Liver (tissue), 9 donors: ENCODE results near the gene TBC1D16. TPM values are rescaled to one million over a fixed set of nuclear protein-coding genes. Genes with fewer than 3 reads are reported as not detected.

Experiments used
- DNase-seq: peaks from one replicate; pipeline ENCODE4 v3.0.0-alpha.2; 2017; ENCODE audit warnings: low spot score
- H3K27ac ChIP-seq, 2 donors: one replicate each; pipeline ENCODE4 v1.7.0; 2013; ENCODE audit warnings: inconsistent platforms in 2 of 2, low read length in 2 of 2, control low read depth in 1 of 2, low read depth in 1 of 2, mild to moderate bottlenecking in 1 of 2
- H3K27me3 ChIP-seq, 4 donors: one replicate each; pipeline versions ENCODE4 v1.6.1 to v1.7.0; 2013; ENCODE audit warnings: low read length in 3 of 4, inconsistent platforms in 1 of 4, mild to moderate bottlenecking in 1 of 4, moderate library complexity in 1 of 4; ENCODE audit not compliant: control insufficient read depth in 4 of 4, insufficient read depth in 4 of 4
- H3K36me3 ChIP-seq, 4 donors: one replicate each; pipeline versions ENCODE4 v1.6.1 to v1.7.0; 2013; ENCODE audit warnings: low read length in 3 of 4, mild to moderate bottlenecking in 3 of 4, low read depth in 1 of 4, moderate library complexity in 1 of 4; ENCODE audit not compliant: control insufficient read depth in 4 of 4, insufficient read depth in 3 of 4
- H3K4me1 ChIP-seq, 4 donors: one replicate each; pipeline versions ENCODE4 v1.6.1 to v1.7.0; 2013; ENCODE audit warnings: low read length in 3 of 4, mild to moderate bottlenecking in 3 of 4, moderate library complexity in 1 of 4; ENCODE audit not compliant: control insufficient read depth in 4 of 4, insufficient read depth in 4 of 4
- H3K4me3 ChIP-seq, 3 donors: one replicate each; pipeline versions ENCODE4 v1.6.1 to v1.7.0; 2013; ENCODE audit warnings: low read length in 3 of 3, control low read depth in 1 of 3, low read depth in 1 of 3, mild to moderate bottlenecking in 1 of 3
- H3K9ac ChIP-seq, 2 donors: one replicate each; pipeline ENCODE4 v1.7.0; 2013; ENCODE audit warnings: low read length in 2 of 2, mild to moderate bottlenecking in 2 of 2, moderate library complexity in 2 of 2, control low read depth in 1 of 2, low read depth in 1 of 2
- H3K9me3 ChIP-seq, 4 donors: one replicate each; pipeline versions ENCODE4 v1.6.1 to v1.7.0; 2013; ENCODE audit warnings: low read length in 3 of 4; ENCODE audit not compliant: control insufficient read depth in 4 of 4
- FOXA1 ChIP-seq: IDR thresholded peaks from 2 replicates; pipeline ENCODE4 v1.6.1; 2016; ENCODE audit warnings: antibody characterized with exemption
- FOXA2 ChIP-seq: IDR thresholded peaks from 2 replicates; pipeline ENCODE4 v1.6.1; 2016; ENCODE audit warnings: antibody characterized with exemption
- GABPA ChIP-seq, 2 donors: IDR thresholded peaks in 1 of 2; conservative IDR thresholded peaks in 1 of 2; 2 replicates each; pipeline ENCODE4 v1.6.1; 2016; ENCODE audit warnings: antibody characterized with exemption in 2 of 2, mild to moderate bottlenecking in 1 of 2, moderate library complexity in 1 of 2
- HNF4A ChIP-seq, 2 donors: conservative IDR thresholded peaks; 2 replicates each; pipeline ENCODE4 v1.6.1; 2016; ENCODE audit warnings: antibody characterized with exemption in 2 of 2, mild to moderate bottlenecking in 2 of 2
- HNF4G ChIP-seq: IDR thresholded peaks from 2 replicates; pipeline ENCODE4 v1.6.1; 2016; ENCODE audit warnings: antibody characterized with exemption
- JUND ChIP-seq, 2 donors: IDR thresholded peaks; 2 replicates each; pipeline ENCODE4 v1.6.1; 2016; ENCODE audit warnings: antibody characterized with exemption in 2 of 2
- NR2F2 ChIP-seq: IDR thresholded peaks from 2 replicates; pipeline ENCODE4 v1.6.1; 2016; ENCODE audit warnings: antibody characterized with exemption
- RXRA ChIP-seq, 2 donors: IDR thresholded peaks; 2 replicates each; pipeline ENCODE4 v1.6.1; 2017 to 2018; ENCODE audit warnings: antibody characterized with exemption in 2 of 2, mild to moderate bottlenecking in 1 of 2
- TAF1 ChIP-seq: conservative IDR thresholded peaks from 2 replicates; pipeline ENCODE4 v1.6.1; 2016; ENCODE audit warnings: antibody characterized with exemption, mild to moderate bottlenecking
- YY1 ChIP-seq: IDR thresholded peaks from 2 replicates; pipeline ENCODE4 v1.6.1; 2016; ENCODE audit warnings: antibody characterized with exemption, mild to moderate bottlenecking
- WGBS: extraction: QIAGEN DNeasy Blood & Tissue Kit; methylation state at CpG from one replicate; pipeline ENCODE4 v1.1.7; 2013; 5-methylcytosine and 5-hydroxymethylcytosine counted together
- polyA plus RNA-seq, 2 donors: library from polyadenylated mRNA; stranded (reverse) in 1 of 2; unstranded in 1 of 2; fragments of 200-250 nt in 1 of 2; fragments of >200 nt in 1 of 2; fragmentation: Nextera tagmentation in 1 of 2; extraction: Ambion mirVana in 1 of 2; gene quantifications; one replicate each; pipeline versions ENCODE4 v1.2.1 to v1.2.3, GENCODE V29; 2013 to 2015
- total RNA-seq, 2 donors: library from RNA; depleted of rRNA; stranded (reverse); fragments of >200 nt; gene quantifications; one replicate each; pipeline ENCODE4 v1.2.3, GENCODE V29; 2014
- TF ChIP-seq, protein P1 (sequence below): fragments of 150-350 bp; IDR thresholded peaks from 2 replicates; pipeline ENCODE4 v1.5.1; 2017; ENCODE audit warnings: improper control_type of control experiment, low read depth, low read length; ENCODE audit not compliant: missing input control
- TF ChIP-seq, protein P2 (sequence below): IDR thresholded peaks from 2 replicates; pipeline ENCODE4 v1.6.1; 2016; ENCODE audit warnings: antibody characterized with exemption, mild to moderate bottlenecking
- TF ChIP-seq, protein P3 (sequence below): IDR thresholded peaks from 2 replicates; pipeline ENCODE4 v1.6.1; 2016; ENCODE audit warnings: antibody characterized with exemption
- TF ChIP-seq, protein P4 (sequence below): IDR thresholded peaks from 2 replicates; pipeline ENCODE4 v1.6.1; 2016; ENCODE audit warnings: antibody characterized with exemption
- donor health status: healthy.
- donor health status: healthy.
- donor health status: healthy.
- donor health status: healthy.
- donor health status: healthy.

TBC1D16 gene
- total and polyA plus RNA-seq, 4 donors = 3.4 to 29.5 (median 4.7) TPM

DNA sequence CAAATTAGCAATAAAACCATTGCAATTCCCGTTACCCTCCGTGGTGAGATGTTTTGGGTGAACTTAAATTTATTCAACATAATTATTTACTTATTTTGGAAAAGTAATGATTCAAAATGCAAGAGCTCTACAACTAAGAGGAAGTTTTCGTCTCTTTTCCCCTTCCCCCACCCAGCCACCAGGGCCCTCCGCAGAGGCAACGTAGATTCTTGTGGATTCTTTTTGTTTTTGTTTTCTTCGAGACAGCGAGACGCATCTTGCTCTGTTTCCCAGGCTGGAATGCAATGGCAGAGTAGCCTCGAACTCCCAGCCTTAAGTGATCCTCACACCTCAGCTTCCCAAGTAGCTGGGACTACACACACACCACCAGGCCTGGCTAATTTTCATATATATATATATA, 19.9 kb upstream of the TBC1D16 start:
- Histone ChIP-seq H3K9ac (no peak overlapping the region), H3K36me3 (peaks cover 0 to 3% (median 0%) of the 10 kb centered on the region in 4 donors), H3K27me3 (no peaks in the 10 kb centered on the region), H3K4me3 (no peak overlapping the region), H3K27ac (no peak overlapping the region), H3K4me1 (no peaks in the 10 kb centered on the region), H3K9me3 (no peaks in the 10 kb centered on the region)
- TF ChIP-seq, protein P1, sequence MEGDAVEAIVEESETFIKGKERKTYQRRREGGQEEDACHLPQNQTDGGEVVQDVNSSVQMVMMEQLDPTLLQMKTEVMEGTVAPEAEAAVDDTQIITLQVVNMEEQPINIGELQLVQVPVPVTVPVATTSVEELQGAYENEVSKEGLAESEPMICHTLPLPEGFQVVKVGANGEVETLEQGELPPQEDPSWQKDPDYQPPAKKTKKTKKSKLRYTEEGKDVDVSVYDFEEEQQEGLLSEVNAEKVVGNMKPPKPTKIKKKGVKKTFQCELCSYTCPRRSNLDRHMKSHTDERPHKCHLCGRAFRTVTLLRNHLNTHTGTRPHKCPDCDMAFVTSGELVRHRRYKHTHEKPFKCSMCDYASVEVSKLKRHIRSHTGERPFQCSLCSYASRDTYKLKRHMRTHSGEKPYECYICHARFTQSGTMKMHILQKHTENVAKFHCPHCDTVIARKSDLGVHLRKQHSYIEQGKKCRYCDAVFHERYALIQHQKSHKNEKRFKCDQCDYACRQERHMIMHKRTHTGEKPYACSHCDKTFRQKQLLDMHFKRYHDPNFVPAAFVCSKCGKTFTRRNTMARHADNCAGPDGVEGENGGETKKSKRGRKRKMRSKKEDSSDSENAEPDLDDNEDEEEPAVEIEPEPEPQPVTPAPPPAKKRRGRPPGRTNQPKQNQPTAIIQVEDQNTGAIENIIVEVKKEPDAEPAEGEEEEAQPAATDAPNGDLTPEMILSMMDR = no peak
- TF ChIP-seq, protein P2, sequence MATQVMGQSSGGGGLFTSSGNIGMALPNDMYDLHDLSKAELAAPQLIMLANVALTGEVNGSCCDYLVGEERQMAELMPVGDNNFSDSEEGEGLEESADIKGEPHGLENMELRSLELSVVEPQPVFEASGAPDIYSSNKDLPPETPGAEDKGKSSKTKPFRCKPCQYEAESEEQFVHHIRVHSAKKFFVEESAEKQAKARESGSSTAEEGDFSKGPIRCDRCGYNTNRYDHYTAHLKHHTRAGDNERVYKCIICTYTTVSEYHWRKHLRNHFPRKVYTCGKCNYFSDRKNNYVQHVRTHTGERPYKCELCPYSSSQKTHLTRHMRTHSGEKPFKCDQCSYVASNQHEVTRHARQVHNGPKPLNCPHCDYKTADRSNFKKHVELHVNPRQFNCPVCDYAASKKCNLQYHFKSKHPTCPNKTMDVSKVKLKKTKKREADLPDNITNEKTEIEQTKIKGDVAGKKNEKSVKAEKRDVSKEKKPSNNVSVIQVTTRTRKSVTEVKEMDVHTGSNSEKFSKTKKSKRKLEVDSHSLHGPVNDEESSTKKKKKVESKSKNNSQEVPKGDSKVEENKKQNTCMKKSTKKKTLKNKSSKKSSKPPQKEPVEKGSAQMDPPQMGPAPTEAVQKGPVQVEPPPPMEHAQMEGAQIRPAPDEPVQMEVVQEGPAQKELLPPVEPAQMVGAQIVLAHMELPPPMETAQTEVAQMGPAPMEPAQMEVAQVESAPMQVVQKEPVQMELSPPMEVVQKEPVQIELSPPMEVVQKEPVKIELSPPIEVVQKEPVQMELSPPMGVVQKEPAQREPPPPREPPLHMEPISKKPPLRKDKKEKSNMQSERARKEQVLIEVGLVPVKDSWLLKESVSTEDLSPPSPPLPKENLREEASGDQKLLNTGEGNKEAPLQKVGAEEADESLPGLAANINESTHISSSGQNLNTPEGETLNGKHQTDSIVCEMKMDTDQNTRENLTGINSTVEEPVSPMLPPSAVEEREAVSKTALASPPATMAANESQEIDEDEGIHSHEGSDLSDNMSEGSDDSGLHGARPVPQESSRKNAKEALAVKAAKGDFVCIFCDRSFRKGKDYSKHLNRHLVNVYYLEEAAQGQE = no peak
- no peak for TF ChIP-seq HNF4G
- no peak for TF ChIP-seq RXRA (IDR thresholded peaks at IDR 0.05)
- TF ChIP-seq HNF4A (conservative IDR thresholded peaks at IDR 0.05) = no peak
- TF ChIP-seq, protein P3, sequence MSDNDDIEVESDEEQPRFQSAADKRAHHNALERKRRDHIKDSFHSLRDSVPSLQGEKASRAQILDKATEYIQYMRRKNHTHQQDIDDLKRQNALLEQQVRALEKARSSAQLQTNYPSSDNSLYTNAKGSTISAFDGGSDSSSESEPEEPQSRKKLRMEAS = no peak
- TF ChIP-seq YY1 = no peak
- no peak for TF ChIP-seq FOXA2
- TF ChIP-seq NR2F2 = no peak
- TF ChIP-seq, protein P4, sequence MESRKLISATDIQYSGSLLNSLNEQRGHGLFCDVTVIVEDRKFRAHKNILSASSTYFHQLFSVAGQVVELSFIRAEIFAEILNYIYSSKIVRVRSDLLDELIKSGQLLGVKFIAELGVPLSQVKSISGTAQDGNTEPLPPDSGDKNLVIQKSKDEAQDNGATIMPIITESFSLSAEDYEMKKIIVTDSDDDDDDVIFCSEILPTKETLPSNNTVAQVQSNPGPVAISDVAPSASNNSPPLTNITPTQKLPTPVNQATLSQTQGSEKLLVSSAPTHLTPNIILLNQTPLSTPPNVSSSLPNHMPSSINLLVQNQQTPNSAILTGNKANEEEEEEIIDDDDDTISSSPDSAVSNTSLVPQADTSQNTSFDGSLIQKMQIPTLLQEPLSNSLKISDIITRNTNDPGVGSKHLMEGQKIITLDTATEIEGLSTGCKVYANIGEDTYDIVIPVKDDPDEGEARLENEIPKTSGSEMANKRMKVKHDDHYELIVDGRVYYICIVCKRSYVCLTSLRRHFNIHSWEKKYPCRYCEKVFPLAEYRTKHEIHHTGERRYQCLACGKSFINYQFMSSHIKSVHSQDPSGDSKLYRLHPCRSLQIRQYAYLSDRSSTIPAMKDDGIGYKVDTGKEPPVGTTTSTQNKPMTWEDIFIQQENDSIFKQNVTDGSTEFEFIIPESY = no peak
- no peak for TF ChIP-seq FOXA1
- TF ChIP-seq GABPA (IDR thresholded peaks at IDR 0.05 in 1 of 2, conservative IDR thresholded peaks at IDR 0.05 in 1 of 2) = no peak
- TF ChIP-seq JUND (IDR thresholded peaks at IDR 0.05) = no peak
- DNase-seq = no peak
- WGBS = 82% methylated on average over 9 of the region's 9 CpGs

DNA sequence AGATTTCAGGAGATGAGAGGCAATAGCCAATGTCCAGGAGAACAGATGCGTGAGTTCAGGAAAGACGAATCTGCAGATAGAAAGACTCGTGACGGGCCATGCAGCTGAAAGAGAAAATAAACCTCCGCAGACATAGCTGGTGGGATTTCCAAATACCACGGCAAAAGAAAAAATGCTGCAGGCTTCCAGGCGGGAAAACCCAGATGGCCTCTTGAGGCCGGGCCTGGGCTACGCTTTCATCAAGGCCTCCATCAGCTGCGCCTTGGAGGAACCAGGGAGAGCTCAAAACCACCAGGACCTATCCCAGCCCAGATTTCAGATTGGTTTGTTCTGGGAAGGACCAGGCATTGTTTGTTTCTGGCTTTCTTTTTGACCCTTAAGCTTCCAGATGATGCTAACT, 17.4 kb upstream of the TBC1D16 start:
- Histone ChIP-seq H3K9ac (no peak overlapping the region), H3K4me3 (no peak overlapping the region), H3K27me3 (no peaks in the 10 kb centered on the region), H3K4me1 (no peaks in the 10 kb centered on the region), H3K36me3 (peaks cover 0 to 2% (median 0%) of the 10 kb centered on the region in 4 donors), H3K27ac (no peak overlapping the region), H3K9me3 (no peaks in the 10 kb centered on the region)
- 94% methylated on average over 10 of the region's 10 CpGs for WGBS
- TF ChIP-seq JUND (IDR thresholded peaks at IDR 0.05) = no peak
- TF ChIP-seq, protein P4 = no peak
- no peak for TF ChIP-seq RXRA (IDR thresholded peaks at IDR 0.05)
- TF ChIP-seq GABPA (IDR thresholded peaks at IDR 0.05 in 1 of 2, conservative IDR thresholded peaks at IDR 0.05 in 1 of 2) = no peak
- no peak for TF ChIP-seq FOXA2
- no peak for TF ChIP-seq TAF1
- DNase-seq = no peak
